ENCODE measurements around the gene GHRHR.

The GHRHR gene

DNA sequence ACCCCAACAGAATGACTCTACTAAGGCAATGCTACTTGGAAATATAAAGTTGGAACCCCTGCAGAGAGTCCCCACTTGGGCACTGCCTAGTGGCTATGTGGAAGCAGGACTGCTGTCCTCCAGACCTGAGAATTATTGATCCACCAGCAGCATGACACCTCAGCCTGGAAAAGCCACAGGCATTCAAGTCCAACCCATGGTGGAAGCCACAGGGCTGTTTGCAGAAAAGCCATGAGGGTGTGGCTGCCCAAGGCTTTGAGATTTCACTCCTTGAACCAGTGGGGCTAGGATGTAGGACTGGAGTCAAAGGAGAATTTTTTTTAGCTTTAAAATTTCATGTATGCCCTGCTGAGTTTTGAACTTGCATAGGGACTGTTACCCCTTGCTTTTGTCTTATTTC is 13.6 kb upstream of the GHRHR start:
- H3K4me3 ChIP-seq (ENCODE audit: low read length): no peak overlapping the region
- H3K9ac ChIP-seq (ENCODE audit: low read length): no peak overlapping the region
- H3K27ac ChIP-seq (ENCODE audit: low read depth, low read length): no peak overlapping the region
- no peaks in the 10 kb centered on the region for H3K27me3 ChIP-seq (ENCODE audit: control insufficient read depth, insufficient read depth, low read length)
- H3K4me1 ChIP-seq (ENCODE audit: control insufficient read depth, insufficient read depth, low read length): no peaks in the 10 kb centered on the region
- H3K36me3 ChIP-seq (ENCODE audit: control insufficient read depth, insufficient read depth, low read length): no peaks in the 10 kb centered on the region

DNA sequence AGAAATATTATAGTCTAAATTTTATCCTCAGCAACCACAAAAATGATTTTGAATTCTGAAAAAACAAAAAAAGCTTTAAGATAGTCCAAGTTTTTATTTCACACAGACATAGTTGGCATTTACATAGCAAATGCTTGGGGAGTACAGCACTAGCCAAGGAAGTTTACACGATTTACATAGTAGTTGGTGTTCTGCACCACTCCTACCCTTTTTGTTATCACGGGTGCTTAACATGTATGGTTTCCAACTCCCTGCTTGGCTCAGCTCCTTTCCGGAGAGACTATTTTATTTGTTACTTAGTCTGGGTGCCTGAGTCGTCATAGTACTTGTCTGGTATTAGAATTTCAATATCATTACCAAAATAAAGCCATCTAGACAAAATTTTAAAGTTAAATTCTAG is 8.8 kb upstream of the GHRHR start:
- H3K27me3 ChIP-seq (ENCODE audit: control insufficient read depth, insufficient read depth, low read length): no peaks in the 10 kb centered on the region
- no peak overlapping the region for H3K27ac ChIP-seq (ENCODE audit: low read depth, low read length)
- no peaks in the 10 kb centered on the region for H3K4me1 ChIP-seq (ENCODE audit: control insufficient read depth, insufficient read depth, low read length)
- H3K9ac ChIP-seq (ENCODE audit: low read length): no peak overlapping the region
- no peak overlapping the region for H3K4me3 ChIP-seq (ENCODE audit: low read length)
- no peaks in the 10 kb centered on the region for H3K36me3 ChIP-seq (ENCODE audit: control insufficient read depth, insufficient read depth, low read length)

DNA sequence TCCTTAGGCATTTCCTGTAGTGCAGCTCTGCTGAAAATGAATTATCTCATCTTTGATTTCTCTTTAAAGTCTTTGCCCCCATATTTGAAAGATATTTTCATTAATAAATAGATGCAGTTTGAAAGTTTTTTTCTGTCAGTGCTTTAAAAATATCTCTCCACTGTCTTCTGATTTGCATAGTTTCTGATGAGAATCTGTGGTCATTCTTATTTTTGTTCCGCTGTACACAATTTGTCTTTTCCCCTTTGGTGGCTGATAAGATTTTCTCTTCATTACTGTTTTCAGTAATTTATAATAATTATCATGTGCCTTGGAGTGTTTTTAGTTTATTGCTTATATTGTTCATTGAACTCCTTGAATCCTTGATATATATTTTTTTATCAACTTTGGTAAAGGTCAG is 7.0 kb upstream of the GHRHR start:
- no peak overlapping the region for H3K4me3 ChIP-seq (ENCODE audit: low read length)
- no peaks in the 10 kb centered on the region for H3K27me3 ChIP-seq (ENCODE audit: control insufficient read depth, insufficient read depth, low read length)
- H3K27ac ChIP-seq (ENCODE audit: low read depth, low read length): no peak overlapping the region
- no peaks in the 10 kb centered on the region for H3K4me1 ChIP-seq (ENCODE audit: control insufficient read depth, insufficient read depth, low read length)
- no peaks in the 10 kb centered on the region for H3K36me3 ChIP-seq (ENCODE audit: control insufficient read depth, insufficient read depth, low read length)
- H3K9ac ChIP-seq (ENCODE audit: low read length): no peak overlapping the region

DNA sequence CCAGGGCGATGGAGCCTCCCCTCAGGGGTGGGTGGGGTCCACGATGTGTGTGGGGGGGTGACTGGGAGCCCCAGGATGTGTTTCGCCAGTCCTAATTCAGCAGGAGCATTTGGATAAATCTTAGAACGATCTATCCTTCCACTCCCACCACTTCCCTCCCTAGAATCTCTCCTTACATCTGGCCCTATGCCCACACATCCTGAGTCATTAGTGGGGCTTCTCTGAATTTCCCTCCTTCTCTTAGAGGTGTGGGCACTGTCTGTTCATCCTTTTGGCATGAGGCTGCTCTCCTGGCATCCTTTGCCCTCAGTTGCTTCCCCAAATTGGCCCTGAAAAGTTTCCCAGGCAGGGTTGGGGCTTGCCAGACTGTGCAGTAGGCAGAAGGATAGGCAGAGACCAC is 1.6 kb downstream of the GHRHR start:
- H3K4me3 ChIP-seq (ENCODE audit: low read length): no peak overlapping the region
- no peak overlapping the region for H3K9ac ChIP-seq (ENCODE audit: low read length)
- no peaks in the 10 kb centered on the region for H3K27me3 ChIP-seq (ENCODE audit: control insufficient read depth, insufficient read depth, low read length)
- no peaks in the 10 kb centered on the region for H3K4me1 ChIP-seq (ENCODE audit: control insufficient read depth, insufficient read depth, low read length)
- H3K27ac ChIP-seq (ENCODE audit: low read depth, low read length): no peak overlapping the region
- no peaks in the 10 kb centered on the region for H3K36me3 ChIP-seq (ENCODE audit: control insufficient read depth, insufficient read depth, low read length)

DNA sequence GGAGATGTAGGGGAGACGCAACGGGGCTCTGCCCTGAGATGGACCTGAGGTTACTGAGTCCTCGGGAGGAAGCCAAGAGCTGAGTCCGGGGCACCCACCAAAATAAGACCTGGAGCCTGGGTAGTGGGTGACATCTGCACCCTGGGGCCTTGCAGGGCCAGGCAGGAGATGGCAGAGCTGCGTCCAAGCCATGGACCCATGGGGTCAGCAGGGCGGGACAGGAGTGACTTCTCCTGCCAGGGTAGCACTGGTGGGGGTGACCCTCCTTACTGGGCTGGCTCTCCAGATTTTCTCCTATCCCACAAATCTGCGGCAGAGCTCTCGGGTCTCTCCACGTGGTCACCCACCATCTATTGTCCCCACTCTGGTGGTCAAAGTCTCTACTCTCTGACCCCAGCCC is 2.1 kb downstream of the GHRHR start:
- Histone ChIP-seq H3K9ac (ENCODE audit: low read length) (no peak overlapping the region), H3K27me3 (ENCODE audit: control insufficient read depth, insufficient read depth, low read length) (no peaks in the 10 kb centered on the region), H3K36me3 (ENCODE audit: control insufficient read depth, insufficient read depth, low read length) (no peaks in the 10 kb centered on the region), H3K27ac (ENCODE audit: low read depth, low read length) (no peak overlapping the region), H3K4me1 (ENCODE audit: control insufficient read depth, insufficient read depth, low read length) (no peaks in the 10 kb centered on the region), H3K4me3 (ENCODE audit: low read length) (no peak overlapping the region)

DNA sequence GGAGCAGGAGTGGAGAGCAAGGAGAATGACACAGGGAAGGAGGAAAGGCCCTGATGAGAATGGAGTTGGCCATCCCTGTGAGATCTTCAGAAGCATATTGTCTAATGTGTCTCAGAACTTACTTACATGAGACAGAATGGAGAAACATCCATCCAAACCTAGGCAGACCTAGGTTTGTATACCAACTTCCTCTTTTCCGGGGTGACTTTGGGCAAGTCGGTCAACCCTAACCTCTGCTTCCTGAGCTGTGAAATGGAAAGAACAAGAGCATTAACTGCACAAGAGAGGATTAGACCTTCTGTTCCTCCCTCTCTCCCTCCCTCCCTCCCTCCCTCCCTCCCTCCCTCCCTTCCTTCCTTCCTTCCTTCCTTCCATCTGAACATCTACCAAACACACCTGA is 4.5 kb downstream of the GHRHR start:
- H3K4me1 ChIP-seq (ENCODE audit: control insufficient read depth, insufficient read depth, low read length): no peaks in the 10 kb centered on the region
- H3K27ac ChIP-seq (ENCODE audit: low read depth, low read length): no peak overlapping the region
- no peaks in the 10 kb centered on the region for H3K27me3 ChIP-seq (ENCODE audit: control insufficient read depth, insufficient read depth, low read length)
- H3K36me3 ChIP-seq (ENCODE audit: control insufficient read depth, insufficient read depth, low read length): no peaks in the 10 kb centered on the region
- H3K4me3 ChIP-seq (ENCODE audit: low read length): no peak overlapping the region
- H3K9ac ChIP-seq (ENCODE audit: low read length): no peak overlapping the region

DNA sequence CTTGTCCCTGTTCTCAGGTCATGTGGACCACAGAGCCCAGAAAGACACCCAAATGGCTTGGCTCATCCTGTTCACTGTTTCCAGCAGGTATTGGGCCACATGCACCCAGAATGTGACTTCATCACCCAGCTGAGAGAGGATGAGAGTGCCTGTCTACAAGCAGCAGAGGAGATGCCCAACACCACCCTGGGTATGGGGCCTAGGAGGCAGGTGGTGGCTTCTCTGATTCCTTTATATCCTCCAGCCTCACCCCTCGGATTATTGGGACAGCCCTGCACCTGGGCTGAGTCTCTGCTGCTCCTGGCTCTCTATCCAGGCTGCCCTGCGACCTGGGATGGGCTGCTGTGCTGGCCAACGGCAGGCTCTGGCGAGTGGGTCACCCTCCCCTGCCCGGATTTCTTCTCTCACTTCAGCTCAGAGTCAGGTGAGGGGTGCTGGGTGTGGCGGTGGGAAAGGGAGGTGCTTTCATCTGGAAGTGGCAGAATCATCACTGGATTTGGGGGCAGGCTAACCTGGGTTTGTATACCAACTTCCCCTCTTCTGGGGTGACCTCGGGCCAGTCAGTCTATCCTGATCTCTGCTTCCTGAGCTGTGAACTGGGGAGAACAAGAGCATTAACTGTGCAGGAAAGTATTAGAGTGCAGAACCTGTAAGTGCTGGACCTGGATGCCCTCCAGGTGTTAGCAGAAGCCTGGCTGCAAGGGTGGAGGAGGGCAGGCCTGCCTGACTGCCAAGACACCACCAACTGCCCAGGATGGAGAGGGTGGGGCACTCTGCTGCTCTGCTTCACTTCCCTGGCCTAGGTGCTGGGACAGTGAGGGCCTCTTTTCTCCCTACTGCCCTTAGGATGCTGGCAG is 5.2 kb downstream of the GHRHR start:
- no peaks in the 10 kb centered on the region for H3K36me3 ChIP-seq (ENCODE audit: control insufficient read depth, insufficient read depth, low read length)
- no peaks in the 10 kb centered on the region for H3K27me3 ChIP-seq (ENCODE audit: control insufficient read depth, insufficient read depth, low read length)
- H3K27ac ChIP-seq (ENCODE audit: low read depth, low read length): no peak overlapping the region
- H3K9ac ChIP-seq (ENCODE audit: low read length): no peak overlapping the region
- no peak overlapping the region for H3K4me3 ChIP-seq (ENCODE audit: low read length)
- no peaks in the 10 kb centered on the region for H3K4me1 ChIP-seq (ENCODE audit: control insufficient read depth, insufficient read depth, low read length)

DNA sequence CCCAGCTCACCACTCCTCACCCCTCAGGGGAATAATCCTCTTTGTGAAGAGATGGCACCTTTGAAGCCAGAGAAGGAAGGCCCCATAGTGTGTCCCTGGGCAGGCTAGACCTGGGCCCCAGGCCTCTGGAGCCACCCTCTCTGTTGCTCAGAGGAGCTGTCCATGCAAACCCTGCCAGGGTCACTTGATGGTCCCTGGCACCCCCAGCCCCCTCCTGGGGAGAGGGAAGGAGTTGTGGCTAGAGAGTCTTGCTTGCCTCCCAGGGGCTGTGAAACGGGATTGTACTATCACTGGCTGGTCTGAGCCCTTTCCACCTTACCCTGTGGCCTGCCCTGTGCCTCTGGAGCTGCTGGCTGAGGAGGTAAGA is 5.8 kb downstream of the GHRHR start:
- Histone ChIP-seq H3K27me3 (ENCODE audit: control insufficient read depth, insufficient read depth, low read length) (no peaks in the 10 kb centered on the region), H3K4me3 (ENCODE audit: low read length) (no peak overlapping the region), H3K36me3 (ENCODE audit: control insufficient read depth, insufficient read depth, low read length) (no peaks in the 10 kb centered on the region), H3K9ac (ENCODE audit: low read length) (no peak overlapping the region), H3K4me1 (ENCODE audit: control insufficient read depth, insufficient read depth, low read length) (no peaks in the 10 kb centered on the region), H3K27ac (ENCODE audit: low read depth, low read length) (no peak overlapping the region)

DNA sequence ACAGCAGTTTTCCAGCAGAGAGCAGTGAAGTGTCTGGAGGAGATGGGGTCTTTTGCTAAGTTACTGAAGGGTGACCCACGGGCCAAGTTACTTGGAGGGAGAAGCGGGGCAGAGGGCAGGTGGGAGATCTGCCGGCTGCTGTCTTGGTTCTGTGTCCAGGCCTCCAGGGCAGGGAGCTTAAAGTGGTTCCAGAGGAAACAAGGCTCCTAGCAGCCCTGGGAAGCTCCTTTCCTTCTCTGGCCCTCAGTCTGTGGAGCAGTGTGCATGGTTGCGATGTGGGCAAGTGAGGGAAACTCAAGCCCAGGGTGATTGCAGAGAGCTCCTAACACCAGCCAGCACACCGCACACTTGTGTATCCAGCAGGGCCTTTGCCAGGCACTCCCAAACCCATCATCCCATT is 6.3 kb downstream of the GHRHR start:
- H3K27me3 ChIP-seq (ENCODE audit: control insufficient read depth, insufficient read depth, low read length): no peaks in the 10 kb centered on the region
- H3K27ac ChIP-seq (ENCODE audit: low read depth, low read length): no peak overlapping the region
- no peaks in the 10 kb centered on the region for H3K36me3 ChIP-seq (ENCODE audit: control insufficient read depth, insufficient read depth, low read length)
- no peak overlapping the region for H3K9ac ChIP-seq (ENCODE audit: low read length)
- H3K4me3 ChIP-seq (ENCODE audit: low read length): no peak overlapping the region
- no peaks in the 10 kb centered on the region for H3K4me1 ChIP-seq (ENCODE audit: control insufficient read depth, insufficient read depth, low read length)

DNA sequence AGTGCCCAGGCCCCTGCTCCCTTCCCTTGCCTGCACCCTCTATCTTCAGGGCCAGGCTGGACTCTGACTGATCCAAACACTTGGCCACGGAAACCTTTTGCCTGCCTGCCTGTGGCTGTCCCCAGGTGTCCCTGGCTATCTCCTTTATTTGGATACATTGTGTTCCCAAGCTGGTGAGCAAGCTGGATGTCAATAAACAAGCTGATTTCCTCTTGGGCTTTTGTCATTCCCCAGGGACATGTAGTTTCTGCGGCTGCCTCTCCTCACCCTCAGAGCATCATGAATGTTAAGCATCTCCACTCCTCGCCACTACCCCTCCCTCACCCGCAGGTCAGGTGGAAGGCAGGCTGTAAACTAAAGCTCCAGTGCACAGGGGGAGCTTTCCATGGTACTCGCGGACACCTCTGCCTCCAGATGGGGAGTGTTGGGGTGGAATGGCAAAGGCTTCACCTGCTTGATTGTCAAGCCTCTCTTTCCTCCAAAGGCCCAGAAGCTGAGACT is 6.9 kb downstream of the GHRHR start:
- H3K27me3 ChIP-seq (ENCODE audit: control insufficient read depth, insufficient read depth, low read length): no peaks in the 10 kb centered on the region
- H3K9ac ChIP-seq (ENCODE audit: low read length): no peak overlapping the region
- H3K4me1 ChIP-seq (ENCODE audit: control insufficient read depth, insufficient read depth, low read length): no peaks in the 10 kb centered on the region
- no peak overlapping the region for H3K27ac ChIP-seq (ENCODE audit: low read depth, low read length)
- no peaks in the 10 kb centered on the region for H3K36me3 ChIP-seq (ENCODE audit: control insufficient read depth, insufficient read depth, low read length)
- H3K4me3 ChIP-seq (ENCODE audit: low read length): no peak overlapping the region

DNA sequence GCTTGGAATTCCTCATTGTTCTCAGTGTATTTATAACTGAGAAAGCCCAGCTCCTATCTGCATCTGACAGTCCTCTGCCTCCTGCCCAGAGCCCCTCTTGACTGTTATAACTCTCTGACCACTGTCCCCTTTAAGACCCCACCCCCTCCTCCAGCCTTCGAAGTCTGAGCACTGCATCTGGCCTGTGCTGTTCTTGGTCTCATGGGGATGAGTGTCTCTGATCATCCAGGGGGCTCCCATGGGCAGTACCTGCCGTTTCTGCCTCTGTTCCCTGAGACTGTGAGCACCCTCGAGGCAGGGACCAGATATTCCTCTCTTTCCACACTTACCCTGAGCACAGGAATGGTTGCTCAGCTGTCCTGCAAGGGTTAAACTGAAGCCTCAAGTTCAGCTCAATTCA is 7.7 kb downstream of the GHRHR start:
- Histone ChIP-seq H3K27ac (ENCODE audit: low read depth, low read length) (no peak overlapping the region), H3K27me3 (ENCODE audit: control insufficient read depth, insufficient read depth, low read length) (no peaks in the 10 kb centered on the region), H3K4me1 (ENCODE audit: control insufficient read depth, insufficient read depth, low read length) (no peaks in the 10 kb centered on the region), H3K9ac (ENCODE audit: low read length) (no peak overlapping the region), H3K4me3 (ENCODE audit: low read length) (no peak overlapping the region), H3K36me3 (ENCODE audit: control insufficient read depth, insufficient read depth, low read length) (no peaks in the 10 kb centered on the region)

DNA sequence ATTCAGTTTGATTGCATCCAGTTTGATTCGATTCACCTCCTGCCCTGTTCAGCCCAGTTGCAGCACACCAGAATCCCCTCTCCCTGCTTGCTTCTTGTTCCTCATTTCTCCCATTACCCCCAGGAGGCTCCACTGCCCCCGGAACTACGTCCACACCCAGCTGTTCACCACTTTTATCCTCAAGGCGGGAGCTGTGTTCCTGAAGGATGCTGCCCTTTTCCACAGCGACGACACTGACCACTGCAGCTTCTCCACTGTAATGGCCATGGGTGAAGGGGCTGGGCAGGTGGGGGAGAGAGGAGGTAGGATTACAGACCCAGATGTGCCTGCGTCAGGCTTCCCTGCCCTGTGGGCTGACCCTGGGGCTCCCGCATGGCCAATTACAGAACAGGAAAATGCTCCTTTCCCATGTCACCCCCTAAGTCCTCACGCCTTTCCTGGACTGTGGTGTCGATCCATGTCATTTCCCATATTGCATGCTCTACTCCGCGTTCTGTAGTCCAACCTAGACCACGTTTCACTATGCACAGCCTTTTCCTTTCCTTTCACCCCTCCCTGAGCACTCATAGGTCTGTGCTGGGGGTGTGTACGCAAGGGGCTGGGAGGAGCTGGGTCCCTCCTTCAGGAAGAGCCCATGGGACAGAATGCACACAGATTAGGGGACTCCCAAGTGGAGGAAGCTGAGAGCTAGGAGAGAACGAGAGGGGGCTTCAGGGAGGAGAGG is 8.2 kb downstream of the GHRHR start:
- no peaks in the 10 kb centered on the region for H3K36me3 ChIP-seq (ENCODE audit: control insufficient read depth, insufficient read depth, low read length)
- no peak overlapping the region for H3K9ac ChIP-seq (ENCODE audit: low read length)

DNA sequence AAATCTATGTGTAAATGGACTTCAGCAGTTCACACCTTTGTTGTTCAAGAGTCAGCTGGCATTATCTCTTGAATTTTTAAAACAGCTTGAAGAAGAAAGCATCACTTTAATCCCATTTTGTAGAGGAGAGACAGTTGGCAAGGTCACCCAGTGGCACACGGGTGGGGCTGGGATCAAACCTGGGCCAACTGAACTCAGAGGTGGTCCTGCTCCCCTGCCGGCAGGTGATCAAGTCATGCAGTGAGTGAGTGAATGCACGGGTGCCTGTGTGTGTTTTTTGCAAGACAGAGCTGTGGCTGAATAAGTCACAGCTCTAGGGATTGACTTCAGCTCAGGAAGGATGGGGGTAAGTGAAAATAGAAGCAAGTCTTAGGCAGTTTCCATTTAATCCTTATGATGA is 9.5 kb downstream of the GHRHR start:
- no peak overlapping the region for H3K9ac ChIP-seq (ENCODE audit: low read length)
- H3K36me3 ChIP-seq (ENCODE audit: control insufficient read depth, insufficient read depth, low read length): no peaks in the 10 kb centered on the region
- H3K27me3 ChIP-seq (ENCODE audit: control insufficient read depth, insufficient read depth, low read length): no peaks in the 10 kb centered on the region

More for the DNA sequence above, 8.2 kb downstream of the GHRHR start:
- no peak overlapping the region for H3K27ac ChIP-seq (ENCODE audit: low read depth, low read length)
- H3K4me1 ChIP-seq (ENCODE audit: control insufficient read depth, insufficient read depth, low read length): no peaks in the 10 kb centered on the region
- no peaks in the 10 kb centered on the region for H3K27me3 ChIP-seq (ENCODE audit: control insufficient read depth, insufficient read depth, low read length)
- H3K4me3 ChIP-seq (ENCODE audit: low read length): no peak overlapping the region

More for the DNA sequence above, 9.5 kb downstream of the GHRHR start:
- Histone ChIP-seq H3K4me3 (ENCODE audit: low read length) (no peak overlapping the region), H3K4me1 (ENCODE audit: control insufficient read depth, insufficient read depth, low read length) (no peaks in the 10 kb centered on the region), H3K27ac (ENCODE audit: low read depth, low read length) (no peak overlapping the region)
